GM12873 (cell line): ENCODE results near the gene GRIN2B.

Experiments
- CTCF ChIP-seq: IDR thresholded peaks from 2 replicates; pipeline ENCODE4 v1.5.1; 2012; ENCODE audit warnings: low read depth, mild to moderate bottlenecking, moderate library complexity, low read length, control low read depth; ENCODE audit not compliant: insufficient read depth; ENCODE audit errors: missing control alignments

GRIN2B gene

GRCh38 chr12:13957576-13957975 is 23.8 kb downstream of the GRIN2B start:
- no peak for TF ChIP-seq CTCF

DNA sequence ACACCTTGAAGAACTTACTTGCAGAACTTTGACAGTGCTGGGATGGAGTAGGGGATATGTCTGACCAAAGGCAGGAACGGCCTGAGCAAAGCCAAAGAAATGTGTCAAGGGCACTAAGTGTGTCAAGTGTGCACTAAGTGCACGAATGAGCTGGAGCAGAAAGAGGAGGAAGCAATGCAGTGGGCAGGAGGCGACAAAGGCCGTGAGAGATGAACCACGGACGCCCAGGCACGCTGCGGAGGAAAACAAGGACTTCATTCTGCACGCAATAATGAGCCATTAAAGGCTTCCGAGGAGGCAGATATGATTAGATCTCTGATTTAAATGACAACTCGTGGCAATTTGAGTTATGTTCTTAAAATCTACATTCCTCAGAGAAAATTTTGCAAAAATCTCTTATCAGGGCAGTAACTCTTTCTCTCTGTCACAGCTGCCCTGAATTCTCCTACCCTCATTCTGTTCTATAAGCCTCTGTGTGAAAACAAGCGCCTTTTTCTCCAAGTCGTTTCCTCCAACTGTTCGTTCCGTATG is 25.3 kb downstream of the GRIN2B start:
- no peak for TF ChIP-seq CTCF

- TF ChIP-seq CTCF, result no peak
Measured at GRCh38 chr12:13952096-13952495, 29.3 kb downstream of the GRIN2B start.

DNA sequence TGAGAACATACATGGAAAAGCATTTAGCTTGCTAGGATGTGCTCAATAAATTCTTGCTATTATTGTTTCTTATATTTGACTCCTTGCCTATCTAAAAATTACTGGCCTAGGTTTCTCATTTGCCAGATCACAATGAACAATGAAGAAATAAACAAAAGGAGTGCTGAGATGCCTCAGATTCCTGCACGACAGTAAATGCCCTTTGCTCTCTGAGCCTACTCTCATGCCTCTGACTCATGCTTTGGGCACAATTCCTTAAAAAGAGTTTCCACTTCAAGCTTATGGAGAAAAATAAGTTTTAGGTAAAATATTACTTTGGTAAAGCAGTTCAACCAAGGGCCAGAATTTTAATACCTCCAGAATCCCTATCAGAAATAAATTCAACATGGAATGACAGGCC is 30.9 kb downstream of the GRIN2B start:
- TF ChIP-seq CTCF, result no peak

GRCh38 chr12:13948621-13949020 is 32.8 kb downstream of the GRIN2B start:
- no peak for TF ChIP-seq CTCF

GRCh38 chr12:13947276-13947946 is 34.0 kb downstream of the GRIN2B start:
- TF ChIP-seq CTCF, result no peak

DNA sequence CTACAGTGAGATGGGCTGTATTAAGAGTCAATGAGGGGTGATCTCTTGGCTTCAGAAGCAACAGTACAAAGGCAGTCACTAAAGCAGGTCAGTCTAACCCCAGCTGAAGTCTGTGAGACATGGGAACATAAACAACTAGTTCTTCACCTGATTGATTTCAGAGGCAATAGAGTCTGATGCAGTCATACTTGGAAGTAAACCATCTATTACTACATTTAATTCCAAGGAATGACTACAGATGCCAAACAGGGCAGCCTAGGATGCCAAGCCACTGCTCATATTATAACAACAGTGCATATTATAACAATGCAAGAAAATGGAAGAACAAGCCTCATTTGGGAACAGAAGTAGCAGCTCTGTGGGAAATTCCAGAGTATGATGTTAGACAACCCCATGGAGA is 35.8 kb downstream of the GRIN2B start:
- TF ChIP-seq CTCF, result no peak
